ENCODE data around the gene RERGL. TPM values are rescaled to one million over a fixed set of nuclear protein-coding genes. Genes with fewer than 3 reads are reported as not detected.
"Not testable (repeated sequence)": the region's sequence is repeated elsewhere in the genome, so short reads cannot be mapped to it uniquely, and the experiment has no call there.

RERGL gene, protein sequence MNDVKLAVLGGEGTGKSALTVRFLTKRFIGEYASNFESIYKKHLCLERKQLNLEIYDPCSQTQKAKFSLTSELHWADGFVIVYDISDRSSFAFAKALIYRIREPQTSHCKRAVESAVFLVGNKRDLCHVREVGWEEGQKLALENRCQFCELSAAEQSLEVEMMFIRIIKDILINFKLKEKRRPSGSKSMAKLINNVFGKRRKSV
- total RNA-seq: not detected

DNA sequence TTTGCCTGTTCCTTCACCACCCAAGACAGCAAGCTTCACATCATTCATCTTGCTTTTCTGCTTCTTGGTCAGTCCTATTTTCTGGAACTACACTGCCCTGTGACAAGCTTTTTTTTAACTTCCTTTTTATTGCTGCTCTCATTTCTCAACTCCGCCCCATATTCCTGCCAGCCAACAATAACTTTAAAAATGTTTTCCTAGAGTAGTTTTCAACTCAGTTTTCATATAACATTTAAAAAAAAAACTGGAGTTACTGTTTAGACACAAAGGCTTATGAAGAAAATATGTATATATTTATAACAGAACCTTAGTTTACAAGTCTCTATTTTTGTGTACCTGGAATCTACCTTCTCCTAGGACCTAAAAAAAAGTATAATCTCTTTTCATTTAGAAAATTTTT, at the start of gene RERGL:
TSS of gene RERGL (minus strand) at position 101 of the 400 bp plus-strand sequence. CDS start at position 48, 53 bp downstream.
- Mint-ChIP-seq H3K36me3 (no peaks in the 10 kb centered on the region), H3K9me3 (peaks cover 11 to 13% of the 10 kb centered on the region in 2 donors), H3K27ac (no peak within 1 kb of the TSS)
- no peak for ATAC-seq
- no peak for DNase-seq (ENCODE audit: low spot score in 2 of 2)

DNA sequence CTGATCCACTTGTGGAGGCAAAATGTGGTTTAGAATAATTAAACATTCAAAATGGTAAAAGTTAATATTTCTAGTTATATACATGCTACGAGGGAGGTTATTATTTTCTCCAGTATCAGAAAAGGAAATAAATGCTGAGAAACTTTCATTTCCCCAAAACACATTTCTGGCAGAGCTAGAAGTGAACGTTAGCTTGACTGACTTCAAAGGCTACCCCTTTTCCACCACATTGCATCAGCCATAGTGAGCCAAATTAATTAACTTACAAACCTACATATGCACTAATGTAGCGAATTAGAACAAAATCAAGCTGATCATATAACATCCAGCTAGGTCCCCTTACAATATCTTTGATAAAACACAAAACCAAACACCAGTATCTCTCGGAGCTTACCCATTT, 49.3 kb upstream of the RERGL start:
- ATAC-seq (no peak), DNase-seq (ENCODE audit: low spot score in 2 of 2) (no peak)
- Mint-ChIP-seq H3K36me3 (no peaks in the 10 kb centered on the region), H3K27ac (no peak overlapping the region), H3K9me3 (no peaks in the 10 kb centered on the region)

DNA sequence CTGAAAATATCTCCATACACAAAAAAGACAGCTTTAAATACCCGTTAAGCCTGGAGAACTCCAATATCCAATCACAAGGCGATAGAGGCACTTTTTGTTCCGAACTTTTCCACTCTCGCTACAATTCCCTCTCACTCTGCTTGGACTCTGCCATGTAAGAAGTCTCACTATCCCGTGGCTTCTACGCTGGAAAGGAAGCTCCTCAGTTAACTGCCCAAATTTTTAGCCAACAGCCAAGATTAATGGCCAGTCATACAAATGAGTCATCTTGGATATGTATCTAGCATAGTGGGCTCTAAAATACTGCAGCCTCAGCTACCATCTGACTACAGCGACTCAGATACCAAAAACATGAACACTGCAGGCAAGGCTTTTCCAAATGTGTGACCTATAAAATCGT, 45.5 kb upstream of the RERGL start:
- Mint-ChIP-seq H3K9me3 (peaks cover 0 to 4% of the 10 kb centered on the region in 2 donors), H3K27ac (no peak overlapping the region), H3K36me3 (no peaks in the 10 kb centered on the region)
- ATAC-seq (no peak), DNase-seq (ENCODE audit: low spot score in 2 of 2) (no peak)

GRCh38 chr12:18135086-18135485, 45.1 kb upstream of the RERGL start:
- H3K36me3 Mint-ChIP-seq: no peaks in the 10 kb centered on the region
- no peak for ATAC-seq
- no peak overlapping the region for H3K27ac Mint-ChIP-seq
- peaks cover 0 to 5% of the 10 kb centered on the region in 2 donors for H3K9me3 Mint-ChIP-seq
- DNase-seq (ENCODE audit: low spot score in 2 of 2): no peak

DNA sequence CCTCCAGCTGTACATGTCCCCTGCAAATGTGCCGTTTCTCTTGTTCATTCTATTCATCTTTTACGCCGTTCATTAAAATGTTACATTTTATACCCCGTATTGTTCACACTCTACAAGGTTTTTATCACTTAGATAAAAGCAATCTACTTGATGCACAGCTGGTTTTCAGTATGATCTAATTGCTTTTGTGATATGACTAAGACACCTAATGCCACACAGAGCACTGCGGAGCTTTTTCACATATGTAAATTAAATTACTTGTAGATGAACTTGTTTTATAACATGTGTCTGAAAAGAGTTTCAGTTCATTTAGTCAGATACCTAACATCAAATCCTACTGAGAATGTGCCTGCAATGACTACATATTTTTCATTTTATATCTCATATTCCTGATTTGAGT, 40.9 kb upstream of the RERGL start:
- no peak for DNase-seq (ENCODE audit: low spot score in 2 of 2)
- H3K27ac Mint-ChIP-seq: no peak overlapping the region
- peaks cover 15 to 25% of the 10 kb centered on the region in 2 donors for H3K9me3 Mint-ChIP-seq
- ATAC-seq: no peak
- peaks cover 5 to 16% of the 10 kb centered on the region in 2 donors for H3K36me3 Mint-ChIP-seq

DNA sequence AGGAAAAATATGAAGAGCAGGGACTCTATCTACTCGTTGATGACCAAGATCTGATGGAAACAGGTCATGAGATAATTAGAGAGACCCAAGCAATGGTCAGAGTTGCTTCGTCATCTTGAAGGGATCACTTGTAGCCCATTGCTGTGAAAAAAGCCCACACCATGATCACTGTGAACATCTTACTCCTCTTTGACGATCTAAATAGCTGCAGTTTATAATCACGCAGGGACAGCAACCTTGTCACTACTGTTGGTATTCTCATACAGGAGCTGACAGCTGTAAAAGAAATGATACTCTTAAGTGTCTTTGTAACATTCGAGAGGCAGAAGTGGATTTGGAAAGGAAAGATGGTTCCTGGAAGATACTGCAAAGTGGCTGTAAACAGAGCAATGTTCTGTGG, 33.7 kb upstream of the RERGL start:
- DNase-seq (ENCODE audit: low spot score in 2 of 2) (no peak), ATAC-seq (no peak)
- Mint-ChIP-seq H3K9me3 (peaks cover 12 to 18% of the 10 kb centered on the region in 2 donors), H3K36me3 (peaks cover 0 to 11% of the 10 kb centered on the region in 2 donors), H3K27ac (no peak overlapping the region)

GRCh38 chr12:18120899-18121298, 30.9 kb upstream of the RERGL start:
- Mint-ChIP-seq H3K9me3 (peaks cover 0 to 4% of the 10 kb centered on the region in 2 donors), H3K36me3 (no peaks in the 10 kb centered on the region), H3K27ac (no peak overlapping the region)
- DNase-seq (ENCODE audit: low spot score in 2 of 2): no peak
- no peak for ATAC-seq

DNA sequence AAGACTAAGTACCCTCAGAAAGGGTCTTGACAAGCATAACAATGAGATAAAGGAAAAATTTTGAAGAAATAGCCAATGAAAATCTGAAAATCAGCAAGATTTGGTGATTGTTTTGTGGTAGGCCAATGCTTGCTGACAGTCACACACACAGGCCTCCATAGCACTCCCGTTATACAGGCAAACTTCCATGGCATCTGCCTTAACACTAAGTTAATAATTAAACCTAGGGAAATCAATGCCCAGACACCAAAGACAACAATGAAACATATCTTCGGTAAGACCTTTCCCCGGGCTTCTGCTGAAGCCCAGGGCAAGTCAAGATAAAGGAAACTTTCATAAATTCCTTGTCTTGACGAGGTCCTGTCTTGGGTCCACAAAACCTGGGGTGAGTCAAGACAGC, 18.6 kb upstream of the RERGL start:
- peaks cover 5 to 6% of the 10 kb centered on the region in 2 donors for H3K9me3 Mint-ChIP-seq
- H3K27ac Mint-ChIP-seq: no peak overlapping the region
- ATAC-seq: no peak
- no peak for DNase-seq (ENCODE audit: low spot score in 2 of 2)
- H3K36me3 Mint-ChIP-seq: no peaks in the 10 kb centered on the region

GRCh38 chr12:18103624-18104023, 13.6 kb upstream of the RERGL start:
- H3K27ac Mint-ChIP-seq: no peak overlapping the region
- no peaks in the 10 kb centered on the region for H3K36me3 Mint-ChIP-seq
- DNase-seq (ENCODE audit: low spot score in 2 of 2) (no peak), ATAC-seq (no peak)
- H3K9me3 Mint-ChIP-seq: peaks cover 9 to 10% of the 10 kb centered on the region in 2 donors

DNA sequence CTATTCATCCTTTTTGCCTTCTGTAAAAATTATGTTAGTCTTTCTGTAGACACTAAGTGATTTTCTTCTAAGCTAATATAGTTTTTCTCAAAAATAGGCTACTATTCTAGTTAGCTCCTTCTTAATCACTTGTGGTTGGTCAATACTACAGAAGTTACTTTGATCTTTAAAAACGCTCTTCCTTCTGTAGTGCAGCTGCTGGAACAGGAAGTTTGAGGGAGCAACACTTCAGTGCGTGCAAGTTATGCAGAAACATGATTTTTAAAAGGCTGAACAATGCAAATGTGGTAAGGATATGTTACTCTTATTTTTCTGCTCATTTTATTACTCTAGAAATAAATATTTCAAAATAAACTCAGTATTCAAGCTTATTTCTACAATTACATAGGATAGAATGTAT, 11.1 kb upstream of the RERGL start:
- Mint-ChIP-seq H3K27ac (no peak overlapping the region), H3K9me3 (peaks cover 5 to 6% of the 10 kb centered on the region in 2 donors), H3K36me3 (no peaks in the 10 kb centered on the region)
- no peak for DNase-seq (ENCODE audit: low spot score in 2 of 2)
- no peak for ATAC-seq

- no peak for ATAC-seq
- peaks cover 11 to 18% of the 10 kb centered on the region in 2 donors for H3K9me3 Mint-ChIP-seq
- H3K27ac Mint-ChIP-seq: no peak overlapping the region
- no peak for DNase-seq (ENCODE audit: low spot score in 2 of 2)
- no peaks in the 10 kb centered on the region for H3K36me3 Mint-ChIP-seq
Observed at GRCh38 chr12:18084080-18084479, 5.9 kb downstream of the RERGL start.

DNA sequence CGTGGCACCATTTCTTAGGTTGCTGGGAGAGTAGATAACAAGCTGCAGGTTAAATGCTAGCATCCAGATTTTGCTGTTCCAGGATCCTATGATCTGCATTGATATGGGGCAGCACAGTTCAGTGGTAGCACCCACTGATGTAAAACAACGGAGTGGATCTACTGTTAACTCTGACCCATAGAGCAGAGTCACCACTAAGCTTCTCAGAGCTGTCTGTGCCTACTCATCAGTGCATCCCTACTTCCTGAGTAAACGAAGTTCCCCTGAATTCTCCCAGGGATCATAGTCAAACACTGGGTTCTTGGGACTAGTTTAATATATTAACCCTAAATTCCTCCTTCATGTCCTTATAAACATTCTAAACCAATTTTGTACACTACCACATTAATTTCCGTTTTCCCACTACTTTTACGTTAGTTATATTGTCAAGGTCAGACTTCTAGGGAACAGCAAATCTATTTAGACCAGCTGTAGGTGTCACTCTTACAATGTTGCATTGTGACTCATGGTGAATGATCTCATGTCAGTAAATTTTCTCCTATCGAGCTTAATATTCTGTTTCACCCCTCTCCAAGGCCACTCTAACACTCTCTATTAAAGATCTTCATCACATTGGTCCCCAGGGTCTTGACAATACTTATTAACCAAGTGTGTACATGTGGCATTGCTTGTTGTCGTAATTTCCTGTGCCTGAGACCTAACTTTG, 10.3 kb downstream of the RERGL start:
- no peak overlapping the region for H3K27ac Mint-ChIP-seq

GRCh38 chr12:18074001-18074400, 16.0 kb downstream of the RERGL start:
- Mint-ChIP-seq H3K36me3 (no peaks in the 10 kb centered on the region), H3K27ac (no peak overlapping the region), H3K9me3 (peaks cover 11 to 15% of the 10 kb centered on the region in 2 donors)
- ATAC-seq (no peak), DNase-seq (ENCODE audit: low spot score in 2 of 2) (no peak)

More for the DNA sequence above, 10.3 kb downstream of the RERGL start:
- peaks cover 5 to 10% of the 10 kb centered on the region in 2 donors for H3K9me3 Mint-ChIP-seq
- no peak for ATAC-seq
- no peaks in the 10 kb centered on the region for H3K36me3 Mint-ChIP-seq
- DNase-seq (ENCODE audit: low spot score in 2 of 2): no peak

DNA sequence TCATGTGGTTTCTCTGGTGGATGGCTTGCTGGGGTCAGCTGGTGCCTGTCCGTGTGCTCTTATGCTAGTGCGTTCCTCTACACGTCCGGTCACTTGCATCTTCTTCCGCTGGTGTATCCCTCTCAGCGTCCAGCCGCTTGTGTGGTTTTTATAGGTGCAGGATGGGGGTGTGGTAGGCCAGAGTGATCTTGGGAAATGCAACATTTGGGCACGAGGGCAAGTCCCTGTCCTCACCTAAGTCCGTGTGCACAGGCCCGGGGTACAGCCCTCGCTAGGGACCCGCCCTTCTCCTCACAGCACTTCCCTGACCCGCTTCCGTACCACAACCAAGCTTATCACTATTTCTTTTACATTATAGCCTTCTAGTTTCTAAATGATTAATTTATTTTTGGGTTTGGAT, 17.3 kb downstream of the RERGL start:
- Mint-ChIP-seq H3K36me3 (no peaks in the 10 kb centered on the region), H3K27ac (no peak overlapping the region), H3K9me3 (peaks cover 11 to 15% of the 10 kb centered on the region in 2 donors)
- ATAC-seq (no peak), DNase-seq (ENCODE audit: low spot score in 2 of 2) (no peak)

DNA sequence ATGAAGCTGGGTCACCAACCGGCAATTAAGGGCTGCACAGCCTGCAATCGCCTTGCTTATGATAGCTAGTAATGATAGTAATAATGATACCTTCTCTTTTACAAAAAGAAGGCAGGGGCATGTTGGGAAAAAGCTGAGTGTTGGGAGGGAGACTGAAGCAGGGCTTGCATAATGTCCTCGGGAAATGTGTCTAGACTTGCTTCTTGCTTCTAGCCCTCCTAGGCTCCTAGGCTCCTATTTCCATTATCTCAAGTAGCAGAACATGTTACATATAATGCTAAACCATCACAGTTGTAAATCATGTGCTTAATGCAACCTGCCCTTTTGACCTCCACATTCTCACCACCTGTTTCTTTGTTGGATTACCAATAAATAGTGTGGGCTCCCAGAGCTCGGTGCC, 18.7 kb downstream of the RERGL start:
- ATAC-seq (no peak), DNase-seq (ENCODE audit: low spot score in 2 of 2) (no peak)
- Mint-ChIP-seq H3K9me3 (peaks cover 11 to 20% of the 10 kb centered on the region in 2 donors), H3K36me3 (no peaks in the 10 kb centered on the region), H3K27ac (no peak overlapping the region)

DNA sequence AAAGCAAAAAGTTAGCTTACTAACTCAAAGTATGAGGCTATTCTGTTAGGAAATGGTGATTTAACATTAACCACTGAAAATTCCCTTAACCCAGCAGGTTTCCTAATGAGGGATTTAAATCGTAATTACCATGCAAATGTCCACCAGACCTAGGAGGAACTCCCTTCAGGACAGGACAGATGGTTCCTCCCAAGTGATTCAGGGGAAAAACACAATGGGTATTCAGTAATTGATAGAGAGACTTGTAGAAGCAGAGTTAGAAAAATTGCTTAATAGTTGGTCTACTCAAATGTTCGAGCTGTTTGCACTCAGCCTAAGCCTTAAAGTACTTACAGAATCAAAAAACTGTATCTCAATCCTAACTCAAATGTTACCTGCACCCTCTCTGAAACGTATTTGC, 21.6 kb downstream of the RERGL start:
- DNase-seq (ENCODE audit: low spot score in 2 of 2) (no peak), ATAC-seq (no peak)
- Mint-ChIP-seq H3K36me3 (no peaks in the 10 kb centered on the region), H3K27ac (no peak overlapping the region), H3K9me3 (peaks cover 10 to 28% of the 10 kb centered on the region in 2 donors)

DNA sequence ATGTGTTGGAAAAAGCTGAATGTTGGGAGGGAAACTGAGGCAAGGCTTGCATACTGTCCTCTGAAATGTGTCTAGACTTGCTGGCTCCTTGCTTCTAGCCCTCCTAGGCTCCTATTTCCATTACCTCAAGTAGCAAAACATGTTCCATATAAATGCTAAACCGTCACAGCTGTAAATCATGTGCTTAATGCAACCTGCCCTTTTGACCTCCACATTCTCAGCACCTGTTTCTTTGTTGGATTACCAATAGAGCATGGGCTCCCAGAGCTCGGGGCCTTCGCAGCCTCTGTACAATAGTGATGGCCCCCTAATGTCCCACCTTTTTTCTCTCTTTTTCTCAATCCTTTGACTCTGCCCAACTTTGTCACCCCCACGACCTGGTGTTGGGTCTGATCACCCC, 23.3 kb downstream of the RERGL start:
- no peak for DNase-seq (ENCODE audit: low spot score in 2 of 2)
- Mint-ChIP-seq H3K36me3 (peaks cover 0 to 2% of the 10 kb centered on the region in 2 donors), H3K9me3 (peaks cover 13 to 32% of the 10 kb centered on the region in 2 donors), H3K27ac (no peak overlapping the region)
- ATAC-seq: no peak

DNA sequence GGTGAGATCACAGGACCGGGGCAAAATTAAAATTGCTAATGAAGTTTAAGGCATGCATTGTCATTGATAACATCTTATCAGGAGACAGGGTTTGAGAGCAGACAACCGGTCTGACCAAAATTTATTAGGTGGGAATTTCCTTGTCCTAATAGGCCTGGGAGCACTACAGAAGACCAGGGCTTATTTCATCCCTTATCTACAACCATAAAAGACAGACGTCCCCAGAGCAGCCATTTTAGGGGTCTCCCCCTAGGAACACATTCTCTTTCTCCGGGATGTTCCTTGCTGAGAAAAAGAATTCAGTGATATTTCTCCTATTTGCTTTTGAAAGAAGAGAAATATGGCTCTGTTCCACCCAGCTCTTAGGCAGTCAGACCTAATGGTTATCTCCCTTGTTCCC, 27.1 kb downstream of the RERGL start:
- Mint-ChIP-seq H3K36me3 (peaks cover 5 to 11% of the 10 kb centered on the region in 2 donors), H3K9me3 (peaks cover 17 to 52% of the 10 kb centered on the region in 2 donors)
- H3K27ac Mint-ChIP-seq; ATAC-seq; DNase-seq (ENCODE audit: low spot score in 2 of 2): not testable (repeated sequence)
